NCI-H2081 (cell line): Measurements from ENCODE around the gene MAPK4.

ENCODE experiments used
- DNase-seq, 2 experiments: peaks; one replicate each; lab custom pipeline; 2025; lab: John Stamatoyannopoulos, UW

The MAPK4 gene

GRCh38 chr18:50623694-50624352 lies 63.9 kb downstream of the MAPK4 start:
- DNase-seq: no peak

GRCh38 chr18:50624981-50625380 lies 65.1 kb downstream of the MAPK4 start:
- no peak for DNase-seq

GRCh38 chr18:50626317-50626716 lies 66.4 kb downstream of the MAPK4 start:
- DNase-seq: no peak

GRCh38 chr18:50627594-50628532 lies 68.0 kb downstream of the MAPK4 start:
- DNase-seq: no peak

- no peak for DNase-seq
These were observed 68.6 kb downstream of the MAPK4 start for GRCh38 chr18:50628533-50628905.

GRCh38 chr18:50629148-50629631 lies 69.3 kb downstream of the MAPK4 start:
- peak; percentile 28 to 71 for DNase-seq

- DNase-seq: no peak
These were observed 71.0 kb downstream of the MAPK4 start for GRCh38 chr18:50630895-50631294.

- DNase-seq: no peak
These were observed 73.1 kb downstream of the MAPK4 start for GRCh38 chr18:50632895-50633515.

- DNase-seq: no peak
These were observed 74.1 kb downstream of the MAPK4 start for GRCh38 chr18:50633992-50634391.

GRCh38 chr18:50636366-50637057 lies 76.6 kb downstream of the MAPK4 start:
- no peak for DNase-seq

- no peak for DNase-seq
These were observed 78.4 kb downstream of the MAPK4 start for GRCh38 chr18:50638016-50638883.

GRCh38 chr18:50638884-50639420 lies 79.1 kb downstream of the MAPK4 start:
- no peak for DNase-seq

- no peak for DNase-seq
These were observed 79.8 kb downstream of the MAPK4 start for GRCh38 chr18:50639711-50640110.

GRCh38 chr18:50642439-50642838 lies 82.6 kb downstream of the MAPK4 start:
- DNase-seq: no peak

- no peak for DNase-seq
These were observed 84.3 kb downstream of the MAPK4 start for GRCh38 chr18:50644146-50644545.

- no peak for DNase-seq
These were observed 84.9 kb downstream of the MAPK4 start for GRCh38 chr18:50644807-50645206.

- no peak for DNase-seq
These were observed 87.3 kb downstream of the MAPK4 start for GRCh38 chr18:50647237-50647636.

- DNase-seq: no peak
These were observed 87.9 kb downstream of the MAPK4 start for GRCh38 chr18:50647792-50648191.

- no peak for DNase-seq
These were observed 89.9 kb downstream of the MAPK4 start for GRCh38 chr18:50649821-50650220.

GRCh38 chr18:50651334-50651733 lies 91.4 kb downstream of the MAPK4 start:
- DNase-seq: no peak
